ENCODE results near the gene FMNL3. TPM values are rescaled to one million over a fixed set of nuclear protein-coding genes. Genes with fewer than 3 reads are reported as not detected.

The FMNL3 gene
- total and polyA plus RNA-seq, 2 of the 13 experiments (the other 11 are each of a cell fraction or from before 2014, with no cell fraction given): 0.44 to 1.1 TPM

- TF ChIP-seq FLYWCH1 (CRISPR knock-in tag; IDR thresholded peaks at IDR 0.05): 0 out of 2 replicates have a peak, but pooled peaks have one; percentile 18
- no peak for TF ChIP-seq RNF219 (CRISPR knock-in tag; IDR thresholded peaks at IDR 0.05)
- TF ChIP-seq PLRG1 (conservative IDR thresholded peaks at IDR 0.05): no peak
- no peak for TF ChIP-seq ERF (CRISPR knock-in tag; IDR thresholded peaks at IDR 0.05)
- TF ChIP-seq ZNF784 (CRISPR knock-in tag; IDR thresholded peaks at IDR 0.05; ENCODE audit: borderline replicate concordance): no peak
- TF ChIP-seq GPBP1L1 (CRISPR knock-in tag; IDR thresholded peaks at IDR 0.05): no peak
- no peak for TF ChIP-seq NPAS2 (CRISPR knock-in tag; IDR thresholded peaks at IDR 0.05; ENCODE audit: borderline replicate concordance)
- no peak for TF ChIP-seq PRDM10 (CRISPR knock-in tag; IDR thresholded peaks at IDR 0.05; ENCODE audit: low read depth)
- no peak for TF ChIP-seq SOX6 (IDR thresholded peaks at IDR 0.05)
- peak; percentile 56; the same call in 1 of the 2 replicates for TF ChIP-seq SOX6 (CRISPR knock-in tag; IDR thresholded peaks at IDR 0.05)
- no peak for TF ChIP-seq ZC3H4 (CRISPR knock-in tag; IDR thresholded peaks at IDR 0.05; ENCODE audit: borderline replicate concordance)
- 0 out of 2 replicates have a peak, but pooled peaks have one; percentile 19 for TF ChIP-seq ATF1 (CRISPR knock-in tag; IDR thresholded peaks at IDR 0.05)
- TF ChIP-seq RFX1 (IDR thresholded peaks at IDR 0.05): no peak
- TF ChIP-seq NFKB2 (CRISPR knock-in tag; IDR thresholded peaks at IDR 0.05; ENCODE audit: borderline replicate concordance): peak; percentile 51; the same call in 1 of the 2 replicates
Measured at GRCh38 chr12:49741882-49742620, 34.8 kb upstream of the FMNL3 start (continued).
